CD4-positive, CD25-positive, alpha-beta regulatory T cell (primary cell): ENCODE data around the gene CMIP. TPM values are rescaled to one million over a fixed set of nuclear protein-coding genes. Genes with fewer than 3 reads are reported as not detected.
A peak's percentile ranks its signal among the peaks of the same experiment; 100 is the strongest.

ENCODE experiments used
- ATAC-seq, 2 donors: fragments of 150-1000 bp; cut with Tn5 transposase; one replicate each; pipeline ENCODE4 v1.10.0; 2021; ENCODE audit warnings: low read depth in 2 of 2, moderate number of reproducible peaks in 2 of 2, moderate library complexity in 1 of 2
- DNase-seq, 3 donors: peaks; one replicate each; pipeline versions ENCODE4 v3.0.0 to v3.0.0-alpha.2; 2012 to 2022; ENCODE audit warnings: mixed read lengths in 1 of 3
- H3K27ac ChIP-seq: one replicate; pipeline ENCODE4 v1.7.0; 2013; ENCODE audit warnings: mild to moderate bottlenecking, low read length; ENCODE audit not compliant: insufficient read depth, poor library complexity, severe bottlenecking
- H3K27me3 ChIP-seq: one replicate; pipeline ENCODE4 v1.7.0; 2013; ENCODE audit warnings: low read length; ENCODE audit not compliant: control insufficient read depth, insufficient read depth
- H3K36me3 ChIP-seq: one replicate; pipeline ENCODE4 v1.7.0; 2013; ENCODE audit warnings: mild to moderate bottlenecking, low read length, moderate library complexity; ENCODE audit not compliant: control insufficient read depth, insufficient read depth
- H3K4me1 ChIP-seq: 2 replicates; pipeline ENCODE4 v1.7.0; 2013; ENCODE audit warnings: mild to moderate bottlenecking, low read length; ENCODE audit not compliant: insufficient read depth, control insufficient read depth, poor library complexity, severe bottlenecking
- H3K4me3 ChIP-seq: one replicate; pipeline ENCODE4 v1.7.0; 2013; ENCODE audit warnings: low read depth, mild to moderate bottlenecking, low read length, moderate library complexity
- H3K9me3 ChIP-seq, 2 experiments: 1 replicate in 1 of 2; 2 replicates in 1 of 2; pipeline ENCODE4 v1.7.0; 2013; ENCODE audit warnings: low read length in 2 of 2, mild to moderate bottlenecking in 1 of 2, moderate library complexity in 1 of 2; ENCODE audit not compliant: control insufficient read depth in 2 of 2
- H3K27ac Mint-ChIP-seq, 3 donors: one replicate each; pipeline ENCODE4 v1.8.0; 2020 to 2022; ENCODE audit warnings: mild to moderate bottlenecking in 3 of 3, mixed read lengths in 3 of 3, moderate library complexity in 2 of 3
- H3K27me3 Mint-ChIP-seq: one replicate; pipeline ENCODE4 v1.8.0; 2022; ENCODE audit warnings: mild to moderate bottlenecking, mixed read lengths
- H3K36me3 Mint-ChIP-seq: one replicate; pipeline ENCODE4 v1.8.0; 2020; ENCODE audit warnings: mixed read lengths
- H3K4me1 Mint-ChIP-seq, 4 donors: one replicate each; pipeline ENCODE4 v1.8.0; 2020 to 2022; ENCODE audit warnings: mixed read lengths in 4 of 4, mild to moderate bottlenecking in 1 of 4
- H3K4me3 Mint-ChIP-seq, 4 donors: one replicate each; pipeline ENCODE4 v1.8.0; 2020 to 2022; ENCODE audit warnings: mild to moderate bottlenecking in 4 of 4, mixed read lengths in 4 of 4, moderate library complexity in 3 of 4
- H3K9me3 Mint-ChIP-seq, 7 donors: one replicate each; pipeline ENCODE4 v1.8.0; 2020 to 2022; ENCODE audit warnings: mixed read lengths in 7 of 7, mild to moderate bottlenecking in 3 of 7, moderate library complexity in 2 of 7
- polyA plus RNA-seq, 4 donors: library from polyadenylated mRNA; unstranded; fragments of 300-500 nt; fragmentation: Illumina TruSeq; gene quantifications; one replicate each; pipeline ENCODE4 v1.2.3, GENCODE V29; 2021
- total RNA-seq: library from RNA; stranded (reverse); gene quantifications from one replicate; pipeline ENCODE4 v1.2.3, GENCODE V29; 2022

CMIP gene
- total and polyA plus RNA-seq, 5 donors from 2014 or later, result 0.21 to 49.7 (median 0.94) TPM

DNA sequence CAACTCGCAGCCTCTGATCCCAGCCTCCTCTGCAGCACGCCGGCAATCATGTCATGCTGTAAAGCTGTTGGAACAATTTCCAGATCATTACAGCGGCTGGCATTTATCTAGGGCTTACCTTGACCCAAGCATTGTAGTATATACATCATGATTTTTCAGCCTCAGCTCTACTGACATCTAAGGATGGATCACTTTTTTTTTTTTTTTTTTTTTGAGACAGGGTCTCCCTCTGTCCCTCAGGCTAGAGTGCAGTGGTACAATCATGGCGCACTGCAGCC is 103.3 kb downstream of the CMIP start:
- ATAC-seq (no peak), DNase-seq (no peak)
- peaks cover 16% of the 10 kb centered on the region for H3K36me3 Mint-ChIP-seq
- H3K27ac Mint-ChIP-seq, result no peak overlapping the region
- H3K4me3 Mint-ChIP-seq, result no peak overlapping the region
- H3K4me1 Mint-ChIP-seq, result peaks cover 9 to 64% (median 23%) of the 10 kb centered on the region in 4 donors
- H3K4me3 ChIP-seq, result no peak overlapping the region
- H3K4me1 ChIP-seq, result no peaks in the 10 kb centered on the region
- H3K27ac ChIP-seq, result no peak overlapping the region
- H3K9me3 ChIP-seq, result no peaks in the 10 kb centered on the region
- H3K27me3 ChIP-seq, result no peaks in the 10 kb centered on the region
- peaks cover 4% of the 10 kb centered on the region for H3K27me3 Mint-ChIP-seq
- no peaks in the 10 kb centered on the region for H3K9me3 Mint-ChIP-seq
- no peaks in the 10 kb centered on the region for H3K36me3 ChIP-seq

DNA sequence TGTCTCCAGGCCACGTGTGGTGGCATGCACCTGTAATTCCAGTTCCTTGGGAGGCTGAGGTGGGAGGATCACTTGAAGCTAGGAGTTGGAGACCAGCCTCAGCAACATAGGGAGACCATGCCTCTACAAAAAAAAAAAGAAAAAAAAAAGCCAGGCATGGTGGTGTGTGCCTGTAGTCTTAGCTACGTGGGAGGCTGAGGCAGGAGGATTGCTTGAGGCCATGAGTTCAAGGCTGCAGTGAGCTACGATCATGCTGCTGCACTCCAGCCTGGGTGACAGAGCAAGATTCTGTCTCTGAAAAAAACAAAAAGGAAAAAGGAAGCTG is 103.9 kb downstream of the CMIP start:
- peaks cover 16% of the 10 kb centered on the region for H3K36me3 Mint-ChIP-seq
- Histone ChIP-seq H3K27ac (no peak overlapping the region), H3K4me1 (peaks cover 3% of the 10 kb centered on the region)

DNA sequence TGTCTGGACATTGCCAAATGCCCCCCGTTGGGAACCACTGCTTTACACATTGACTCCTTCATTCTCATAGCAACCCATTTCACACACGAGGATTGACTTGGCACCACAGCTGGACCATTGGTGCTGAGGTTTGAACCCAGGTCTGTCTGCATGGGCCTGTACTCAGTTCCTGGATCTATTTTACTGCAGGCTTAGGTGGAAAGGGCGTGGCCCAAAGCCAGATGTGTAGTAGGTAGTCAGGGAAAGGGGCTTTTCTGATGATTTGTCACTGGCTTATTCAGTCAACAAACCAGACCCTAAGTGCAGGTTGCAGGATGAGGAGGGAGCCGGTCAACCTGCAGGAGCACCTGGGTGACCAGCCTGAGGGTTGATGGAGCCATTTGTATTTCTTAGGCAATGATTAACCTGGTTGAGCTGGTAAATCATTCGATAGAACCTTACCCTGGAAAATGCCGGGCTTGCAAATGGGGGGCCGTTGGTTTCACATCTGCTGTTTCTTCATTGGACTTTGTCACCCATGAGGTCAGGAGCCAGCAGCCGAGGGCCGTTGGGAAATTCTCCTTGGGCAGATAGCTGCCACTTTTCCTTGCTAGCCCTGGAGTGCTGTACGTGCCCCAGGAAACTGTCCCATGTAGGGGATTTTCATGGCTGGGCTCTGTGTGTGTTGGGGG is 104.4 kb downstream of the CMIP start:
- no peak overlapping the region for H3K27ac Mint-ChIP-seq
- H3K4me3 Mint-ChIP-seq, result no peak overlapping the region
- no peaks in the 10 kb centered on the region for H3K9me3 Mint-ChIP-seq
- no peaks in the 10 kb centered on the region for H3K36me3 ChIP-seq
- H3K27me3 ChIP-seq, result no peaks in the 10 kb centered on the region
- ATAC-seq (no peak), DNase-seq (no peak)
- H3K36me3 Mint-ChIP-seq, result peaks cover 16% of the 10 kb centered on the region
- peaks cover 6% of the 10 kb centered on the region for H3K4me1 ChIP-seq
- no peaks in the 10 kb centered on the region for H3K9me3 ChIP-seq
- no peak overlapping the region for H3K4me3 ChIP-seq
- no peak overlapping the region for H3K27ac ChIP-seq
- peaks cover 4% of the 10 kb centered on the region for H3K27me3 Mint-ChIP-seq
- peaks cover 6 to 63% (median 19%) of the 10 kb centered on the region in 4 donors for H3K4me1 Mint-ChIP-seq

More for the DNA sequence above, 103.9 kb downstream of the CMIP start:
- Mint-ChIP-seq H3K27me3 (peaks cover 4% of the 10 kb centered on the region), H3K4me1 (peaks cover 9 to 65% (median 21%) of the 10 kb centered on the region in 4 donors), H3K9me3 (no peaks in the 10 kb centered on the region), H3K27ac (no peak overlapping the region), H3K4me3 (no peak overlapping the region)
- ATAC-seq (no peak), DNase-seq (no peak)
- Histone ChIP-seq H3K9me3 (no peaks in the 10 kb centered on the region), H3K27me3 (no peaks in the 10 kb centered on the region), H3K36me3 (no peaks in the 10 kb centered on the region), H3K4me3 (no peak overlapping the region)

DNA sequence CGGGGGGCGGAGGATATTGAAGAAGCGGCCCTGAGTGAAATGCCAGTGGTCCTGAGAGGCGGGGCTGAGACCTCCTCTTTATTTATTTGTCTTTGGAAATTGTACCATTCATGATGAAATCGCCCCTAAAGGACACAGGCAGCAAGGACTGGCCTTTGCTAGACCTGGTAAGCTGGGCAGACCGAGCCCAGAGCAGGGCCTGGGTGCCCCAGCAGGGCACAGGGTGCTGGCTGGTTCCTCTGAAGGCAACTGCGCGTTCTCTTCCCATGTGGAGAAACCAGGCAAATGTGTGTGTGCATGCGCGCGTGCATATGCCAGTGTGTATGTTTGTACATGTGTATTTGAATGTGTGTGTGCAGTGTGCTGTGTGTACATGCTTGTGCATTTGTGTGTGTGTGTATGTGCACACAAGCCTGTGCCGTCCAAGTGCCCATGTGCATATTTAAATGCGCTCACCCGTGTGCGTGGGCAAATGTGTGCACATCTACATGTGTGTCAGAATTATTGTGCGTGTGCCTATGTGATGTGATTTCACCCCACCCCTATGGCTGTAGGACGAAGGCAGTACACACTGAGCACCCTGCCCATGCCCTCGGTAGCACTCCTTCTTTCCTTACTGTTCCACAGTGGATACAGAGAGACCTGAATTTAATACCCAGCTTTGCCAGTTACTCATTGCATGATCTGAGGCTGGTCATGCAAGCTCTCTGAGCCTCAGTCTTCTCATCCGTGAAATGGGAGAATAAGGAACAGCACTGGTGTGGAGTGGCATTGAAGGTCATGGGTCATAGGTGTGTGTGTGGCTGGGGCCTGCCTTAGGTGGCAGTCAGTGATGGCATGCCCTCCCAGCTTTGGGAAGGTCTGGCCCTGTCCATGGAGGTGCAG is 105.2 kb downstream of the CMIP start:
- peaks cover under 1 to 62% (median 20%) of the 10 kb centered on the region in 4 donors for H3K4me1 Mint-ChIP-seq
- no peak overlapping the region for H3K4me3 Mint-ChIP-seq
- H3K4me3 ChIP-seq, result no peak overlapping the region
- H3K27me3 ChIP-seq, result no peaks in the 10 kb centered on the region
- H3K36me3 ChIP-seq, result no peaks in the 10 kb centered on the region
- peaks cover 6% of the 10 kb centered on the region for H3K4me1 ChIP-seq
- no peak overlapping the region for H3K27ac ChIP-seq
- no peak for ATAC-seq
- no peak overlapping the region for H3K27ac Mint-ChIP-seq
- DNase-seq, result no peak
- peaks cover 4% of the 10 kb centered on the region for H3K27me3 Mint-ChIP-seq
- H3K9me3 ChIP-seq, result no peaks in the 10 kb centered on the region
- no peaks in the 10 kb centered on the region for H3K9me3 Mint-ChIP-seq
- peaks cover 12% of the 10 kb centered on the region for H3K36me3 Mint-ChIP-seq

DNA sequence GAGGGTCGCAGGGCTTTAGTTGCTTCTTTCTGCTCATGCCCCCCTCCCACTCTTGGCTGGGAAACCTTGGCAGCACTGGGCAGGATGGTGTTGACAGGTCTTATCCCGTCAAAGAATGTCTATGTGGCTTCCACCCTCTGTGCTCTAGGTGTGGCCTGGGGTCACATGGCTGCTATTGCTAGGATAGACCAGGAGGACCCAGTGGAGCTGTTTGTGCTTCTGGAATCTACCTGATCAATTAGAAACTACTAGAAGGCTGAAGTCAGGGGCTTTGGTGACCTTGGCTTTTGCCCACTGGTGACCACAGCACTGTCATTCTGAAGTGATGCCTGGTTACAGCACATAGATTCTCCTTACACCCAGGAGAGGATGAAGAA is 105.8 kb downstream of the CMIP start:
- DNase-seq (no peak), ATAC-seq (no peak)
- H3K4me3 ChIP-seq, result no peak overlapping the region
- Mint-ChIP-seq H3K4me1 (peaks cover 0 to 55% (median 18%) of the 10 kb centered on the region in 4 donors), H3K27me3 (peaks cover 4% of the 10 kb centered on the region), H3K4me3 (no peak overlapping the region), H3K27ac (peak overlapping the region in 1 of 3 donors; percentile 65), H3K9me3 (no peaks in the 10 kb centered on the region), H3K36me3 (peaks cover 12% of the 10 kb centered on the region)
- H3K27me3 ChIP-seq, result no peaks in the 10 kb centered on the region
- peaks cover 6% of the 10 kb centered on the region for H3K4me1 ChIP-seq
- no peaks in the 10 kb centered on the region for H3K36me3 ChIP-seq
- no peaks in the 10 kb centered on the region for H3K9me3 ChIP-seq
- no peak overlapping the region for H3K27ac ChIP-seq

DNA sequence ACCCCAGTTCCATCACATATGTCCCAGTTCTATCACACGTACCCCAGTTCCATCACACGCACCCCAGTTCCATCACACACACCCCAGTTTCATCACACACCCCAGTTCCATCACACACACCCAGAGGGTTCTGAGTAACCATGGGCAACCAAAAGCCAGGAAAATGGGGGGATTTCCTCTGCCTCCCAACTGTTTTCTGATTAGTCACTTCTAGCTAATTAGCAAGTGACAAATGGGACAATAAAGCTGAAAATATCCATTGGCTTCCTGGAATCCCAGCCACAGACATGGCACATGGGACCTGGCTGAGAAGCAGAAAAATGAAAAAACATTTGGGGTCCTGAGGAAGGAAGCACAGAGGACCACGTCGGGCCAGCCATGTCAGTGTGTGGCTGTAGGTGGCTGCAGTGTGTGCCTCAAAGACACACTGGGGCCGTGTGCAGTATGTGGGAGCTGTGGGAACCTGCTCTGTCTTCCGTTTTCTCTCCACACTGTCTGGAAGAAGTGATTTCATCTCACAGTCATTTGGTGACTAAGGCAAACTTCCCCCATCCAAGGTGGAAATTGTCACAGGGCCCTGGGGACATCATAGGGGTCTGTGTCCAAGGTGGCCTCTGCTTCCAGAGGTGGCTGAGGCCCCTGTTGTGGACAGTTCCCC is 106.7 kb downstream of the CMIP start:
- Mint-ChIP-seq H3K27ac (peak overlapping the region in 2 of 3 donors; percentile 65 to 67), H3K4me1 (peaks cover 0 to 49% (median 18%) of the 10 kb centered on the region in 4 donors), H3K36me3 (peaks cover 10% of the 10 kb centered on the region), H3K9me3 (no peaks in the 10 kb centered on the region), H3K27me3 (peaks cover 4% of the 10 kb centered on the region), H3K4me3 (no peak overlapping the region)
- no peaks in the 10 kb centered on the region for H3K9me3 ChIP-seq
- H3K27ac ChIP-seq, result no peak overlapping the region
- ATAC-seq (no peak), DNase-seq (no peak)
- no peaks in the 10 kb centered on the region for H3K36me3 ChIP-seq
- H3K4me3 ChIP-seq, result no peak overlapping the region
- H3K4me1 ChIP-seq, result peaks cover 6% of the 10 kb centered on the region
- no peaks in the 10 kb centered on the region for H3K27me3 ChIP-seq

DNA sequence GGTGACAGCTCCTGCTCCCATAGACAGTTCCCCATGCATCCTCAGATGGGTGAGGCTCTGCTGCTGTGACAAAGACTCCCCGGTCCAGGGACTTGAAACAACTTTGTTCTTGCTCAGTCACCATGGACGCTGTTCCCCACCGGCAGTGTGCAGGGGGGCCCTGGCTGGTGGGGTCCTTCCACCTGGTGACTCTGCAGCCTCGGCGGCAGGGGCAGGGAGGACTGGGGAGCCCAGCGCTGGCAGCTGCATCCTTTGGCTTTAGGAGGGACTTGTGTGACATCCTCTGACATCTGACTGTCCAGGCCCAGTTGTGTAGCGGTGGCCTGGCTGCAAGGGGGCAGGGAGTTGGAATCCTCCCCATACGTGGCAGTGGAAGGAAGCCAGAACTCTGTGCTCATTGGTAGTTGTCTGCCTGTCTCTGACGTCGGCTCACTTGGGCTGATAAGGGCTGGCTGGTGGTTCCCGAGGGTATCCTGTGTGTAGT is 107.3 kb downstream of the CMIP start:
- Mint-ChIP-seq H3K9me3 (no peaks in the 10 kb centered on the region), H3K27ac (no peak overlapping the region), H3K4me1 (peaks cover 0 to 49% (median 16%) of the 10 kb centered on the region in 4 donors), H3K27me3 (peaks cover 4% of the 10 kb centered on the region), H3K36me3 (peaks cover 14% of the 10 kb centered on the region), H3K4me3 (no peak overlapping the region)
- no peaks in the 10 kb centered on the region for H3K27me3 ChIP-seq
- peaks cover 6% of the 10 kb centered on the region for H3K4me1 ChIP-seq
- H3K4me3 ChIP-seq, result no peak overlapping the region
- no peak for DNase-seq
- H3K36me3 ChIP-seq, result no peaks in the 10 kb centered on the region
- no peak overlapping the region for H3K27ac ChIP-seq
- ATAC-seq, result no peak
- H3K9me3 ChIP-seq, result no peaks in the 10 kb centered on the region
